HepG2 (cell line): Measurements from ENCODE around the gene SCUBE1. TPM values are rescaled to one million over a fixed set of nuclear protein-coding genes. Genes with fewer than 3 reads are reported as not detected.

Source experiments
- ATRX ChIP-seq: sonication (generic); formaldehyde crosslinking; IDR thresholded peaks from 2 replicates; pipeline ENCODE4 v1.4.0; 2020; ENCODE audit warnings: missing genetic modification reagents, borderline replicate concordance
- KDM1A ChIP-seq: IDR thresholded peaks from 2 replicates; pipeline ENCODE4 v1.6.1; 2016; ENCODE audit warnings: missing compliant biosample characterization
- MEF2D ChIP-seq: sonication (generic); formaldehyde crosslinking; IDR thresholded peaks from 2 replicates; pipeline ENCODE4 v1.5.1; 2020; ENCODE audit warnings: mild to moderate bottlenecking, missing genetic modification reagents
- POGZ ChIP-seq: sonication (generic); formaldehyde crosslinking; IDR thresholded peaks from 2 replicates; pipeline ENCODE4 v1.4.0; 2020; ENCODE audit warnings: mild to moderate bottlenecking, missing genetic modification reagents
- RAD51 ChIP-seq: fragments of 450-650 bp; IDR thresholded peaks from 2 replicates; pipeline ENCODE4 v1.6.1; 2016; ENCODE audit warnings: borderline replicate concordance
- SMAD1 ChIP-seq: sonication (generic); formaldehyde crosslinking; IDR thresholded peaks from 2 replicates; pipeline ENCODE4 v1.4.0; 2020; ENCODE audit warnings: missing genetic modification reagents, low read depth, mild to moderate bottlenecking, borderline replicate concordance
- ZBTB38 ChIP-seq: sonication (generic); formaldehyde crosslinking; IDR thresholded peaks from 2 replicates; pipeline ENCODE4 v1.5.1; 2020; ENCODE audit warnings: mild to moderate bottlenecking, missing genetic modification reagents
- ZBTB7A ChIP-seq: sonication (generic); formaldehyde crosslinking; IDR thresholded peaks from 2 replicates; pipeline ENCODE4 v1.8.0; 2022; ENCODE audit warnings: mild to moderate bottlenecking, missing genetic modification reagents
- ZBTB7B ChIP-seq: sonication (generic); formaldehyde crosslinking; IDR thresholded peaks from 2 replicates; pipeline ENCODE4 v1.4.0; 2020; ENCODE audit warnings: missing genetic modification reagents
- ZFP62 ChIP-seq: sonication (generic); formaldehyde crosslinking; IDR thresholded peaks from 2 replicates; pipeline ENCODE4 v1.4.0; 2020; ENCODE audit warnings: missing genetic modification reagents
- ZFYVE20 ChIP-seq: sonication (generic); formaldehyde crosslinking; IDR thresholded peaks from 2 replicates; pipeline ENCODE4 v1.8.0; 2023; ENCODE audit warnings: low read depth, mild to moderate bottlenecking, moderate library complexity, missing genetic modification reagents, borderline replicate concordance
- ZNF143 ChIP-seq: sonication (generic); formaldehyde crosslinking; IDR thresholded peaks from 2 replicates; pipeline ENCODE4 v1.4.0; 2020; ENCODE audit warnings: missing genetic modification reagents
- ZNF569 ChIP-seq: sonication (generic); formaldehyde crosslinking; IDR thresholded peaks from 2 replicates; pipeline ENCODE4 v1.5.0; 2020; ENCODE audit warnings: mild to moderate bottlenecking, missing genetic modification reagents, moderate library complexity, borderline replicate concordance
- ZNF672 ChIP-seq: sonication (generic); formaldehyde crosslinking; IDR thresholded peaks from 2 replicates; pipeline ENCODE4 v1.8.1; 2022; ENCODE audit warnings: missing genetic modification reagents
- polyA plus RNA-seq, 8 experiments: library from polyadenylated mRNA; depleted of rRNA in 3 of 8; stranded (reverse) in 7 of 8; unstranded in 1 of 8; fragments of >200 nt; fragmentation: Illumina TruSeq in 4 of 8; extraction: Trizol in 4 of 8; gene quantifications; 2 replicates each; pipeline versions ENCODE4 v1.2.1 to v1.2.3, GENCODE V29; 2011 to 2016; ENCODE audit warnings: low read depth in 4 of 8, missing spikeins in 1 of 8, mixed read lengths in 1 of 8; ENCODE audit not compliant: insufficient read depth in 1 of 8
- total RNA-seq, 5 experiments: library from RNA; depleted of rRNA; stranded (reverse); fragments of >200 nt; fragmentation: Illumina TruSeq; extraction: Trizol; gene quantifications; 2 replicates each; pipeline ENCODE4 v1.2.3, GENCODE V29; 2016; ENCODE audit warnings: low read depth in 1 of 5
- TF ChIP-seq, protein P1 (sequence below): sonication (generic); formaldehyde crosslinking; IDR thresholded peaks from 2 replicates; pipeline ENCODE4 v1.4.0; 2020; ENCODE audit warnings: missing genetic modification reagents
- TF ChIP-seq, protein P2 (sequence below): sonication (generic); formaldehyde crosslinking; IDR thresholded peaks from 2 replicates; pipeline ENCODE4 v1.4.0; 2020; ENCODE audit warnings: mild to moderate bottlenecking, missing genetic modification reagents
- TF ChIP-seq, protein P3 (sequence below): sonication (generic); formaldehyde crosslinking; conservative IDR thresholded peaks from 2 replicates; pipeline ENCODE4 v1.4.0; 2020; ENCODE audit warnings: mild to moderate bottlenecking, missing genetic modification reagents, moderate library complexity
- TF ChIP-seq, protein P4 (sequence below): sonication (generic); formaldehyde crosslinking; IDR thresholded peaks from 2 replicates; pipeline ENCODE4 v1.5.0; 2020; ENCODE audit warnings: missing genetic modification reagents

SCUBE1 gene
- total and polyA plus RNA-seq, 2 of the 13 experiments (the other 11 are each of a cell fraction or from before 2014, with no cell fraction given): under 0.01 to 0.05 TPM

DNA sequence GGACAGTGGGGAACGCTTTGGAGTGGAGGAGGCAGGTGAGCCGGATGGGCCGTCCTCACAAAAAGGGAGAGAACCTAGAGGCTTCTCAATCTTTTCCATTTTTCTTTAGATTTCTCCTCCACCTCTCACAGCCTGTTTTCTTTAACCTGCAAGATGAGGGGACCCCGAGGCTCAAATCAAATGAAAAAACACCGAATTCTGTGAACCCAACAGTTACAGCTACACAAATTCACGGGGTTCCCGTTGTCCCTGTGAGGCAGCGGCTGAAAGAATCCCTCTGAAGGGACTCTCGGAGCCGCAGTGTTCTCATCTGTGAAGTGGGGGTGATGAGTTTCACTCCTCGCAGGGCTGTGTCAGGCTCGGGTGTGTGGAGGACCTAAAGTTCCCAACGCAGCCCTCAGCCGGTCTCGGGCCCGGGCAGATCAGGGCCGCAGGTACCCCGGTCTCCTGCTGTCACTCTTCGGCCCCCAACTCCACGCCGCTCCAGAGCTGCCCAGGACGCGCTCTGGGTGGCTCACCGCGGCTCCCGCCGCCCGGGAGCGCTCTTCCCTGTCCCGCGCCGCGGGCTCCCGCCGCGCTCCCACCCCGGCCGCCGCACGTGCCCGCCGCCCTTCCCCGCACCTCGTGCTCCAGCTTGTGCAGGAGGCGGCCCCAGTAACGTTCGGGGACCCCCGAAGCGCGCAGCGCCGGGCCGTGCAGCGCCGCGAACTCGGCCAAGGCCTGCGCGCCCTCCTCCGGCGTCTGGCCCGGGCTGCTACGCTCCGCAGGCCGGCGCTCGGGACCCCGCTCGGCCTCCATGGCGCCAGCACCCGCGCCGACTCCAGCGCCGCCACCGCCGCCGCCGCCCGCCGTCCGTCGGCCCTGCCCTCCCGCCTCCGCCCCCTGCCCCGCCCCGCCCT lies 156.7 kb downstream of the SCUBE1 start, which contains the start of gene TTLL12 (continued):
- TF ChIP-seq POGZ (CRISPR knock-in tag) (no peak), MEF2D (no peak), ZNF672 (no peak), ZFYVE20 (CRISPR knock-in tag) (peak; percentile 77; the same call in 1 of the 2 replicates), ZBTB38 (CRISPR knock-in tag) (no peak), KDM1A (CRISPR knock-in tag) (no peak), ATRX (no peak), RAD51 (no peak), ZNF569 (no peak), ZNF143 (no peak), ZFP62 (CRISPR knock-in tag) (no peak), SMAD1 (CRISPR knock-in tag) (no peak), ZBTB7A (CRISPR knock-in tag) (no peak), ZBTB7B (CRISPR knock-in tag) (no peak)
- TF ChIP-seq, protein P1, sequence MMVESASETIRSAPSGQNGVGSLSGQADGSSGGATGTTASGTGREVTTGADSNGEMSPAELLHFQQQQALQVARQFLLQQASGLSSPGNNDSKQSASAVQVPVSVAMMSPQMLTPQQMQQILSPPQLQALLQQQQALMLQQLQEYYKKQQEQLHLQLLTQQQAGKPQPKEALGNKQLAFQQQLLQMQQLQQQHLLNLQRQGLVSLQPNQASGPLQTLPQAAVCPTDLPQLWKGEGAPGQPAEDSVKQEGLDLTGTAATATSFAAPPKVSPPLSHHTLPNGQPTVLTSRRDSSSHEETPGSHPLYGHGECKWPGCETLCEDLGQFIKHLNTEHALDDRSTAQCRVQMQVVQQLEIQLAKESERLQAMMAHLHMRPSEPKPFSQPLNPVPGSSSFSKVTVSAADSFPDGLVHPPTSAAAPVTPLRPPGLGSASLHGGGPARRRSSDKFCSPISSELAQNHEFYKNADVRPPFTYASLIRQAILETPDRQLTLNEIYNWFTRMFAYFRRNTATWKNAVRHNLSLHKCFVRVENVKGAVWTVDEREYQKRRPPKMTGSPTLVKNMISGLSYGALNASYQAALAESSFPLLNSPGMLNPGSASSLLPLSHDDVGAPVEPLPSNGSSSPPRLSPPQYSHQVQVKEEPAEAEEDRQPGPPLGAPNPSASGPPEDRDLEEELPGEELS: no peak
- TF ChIP-seq, protein P2, sequence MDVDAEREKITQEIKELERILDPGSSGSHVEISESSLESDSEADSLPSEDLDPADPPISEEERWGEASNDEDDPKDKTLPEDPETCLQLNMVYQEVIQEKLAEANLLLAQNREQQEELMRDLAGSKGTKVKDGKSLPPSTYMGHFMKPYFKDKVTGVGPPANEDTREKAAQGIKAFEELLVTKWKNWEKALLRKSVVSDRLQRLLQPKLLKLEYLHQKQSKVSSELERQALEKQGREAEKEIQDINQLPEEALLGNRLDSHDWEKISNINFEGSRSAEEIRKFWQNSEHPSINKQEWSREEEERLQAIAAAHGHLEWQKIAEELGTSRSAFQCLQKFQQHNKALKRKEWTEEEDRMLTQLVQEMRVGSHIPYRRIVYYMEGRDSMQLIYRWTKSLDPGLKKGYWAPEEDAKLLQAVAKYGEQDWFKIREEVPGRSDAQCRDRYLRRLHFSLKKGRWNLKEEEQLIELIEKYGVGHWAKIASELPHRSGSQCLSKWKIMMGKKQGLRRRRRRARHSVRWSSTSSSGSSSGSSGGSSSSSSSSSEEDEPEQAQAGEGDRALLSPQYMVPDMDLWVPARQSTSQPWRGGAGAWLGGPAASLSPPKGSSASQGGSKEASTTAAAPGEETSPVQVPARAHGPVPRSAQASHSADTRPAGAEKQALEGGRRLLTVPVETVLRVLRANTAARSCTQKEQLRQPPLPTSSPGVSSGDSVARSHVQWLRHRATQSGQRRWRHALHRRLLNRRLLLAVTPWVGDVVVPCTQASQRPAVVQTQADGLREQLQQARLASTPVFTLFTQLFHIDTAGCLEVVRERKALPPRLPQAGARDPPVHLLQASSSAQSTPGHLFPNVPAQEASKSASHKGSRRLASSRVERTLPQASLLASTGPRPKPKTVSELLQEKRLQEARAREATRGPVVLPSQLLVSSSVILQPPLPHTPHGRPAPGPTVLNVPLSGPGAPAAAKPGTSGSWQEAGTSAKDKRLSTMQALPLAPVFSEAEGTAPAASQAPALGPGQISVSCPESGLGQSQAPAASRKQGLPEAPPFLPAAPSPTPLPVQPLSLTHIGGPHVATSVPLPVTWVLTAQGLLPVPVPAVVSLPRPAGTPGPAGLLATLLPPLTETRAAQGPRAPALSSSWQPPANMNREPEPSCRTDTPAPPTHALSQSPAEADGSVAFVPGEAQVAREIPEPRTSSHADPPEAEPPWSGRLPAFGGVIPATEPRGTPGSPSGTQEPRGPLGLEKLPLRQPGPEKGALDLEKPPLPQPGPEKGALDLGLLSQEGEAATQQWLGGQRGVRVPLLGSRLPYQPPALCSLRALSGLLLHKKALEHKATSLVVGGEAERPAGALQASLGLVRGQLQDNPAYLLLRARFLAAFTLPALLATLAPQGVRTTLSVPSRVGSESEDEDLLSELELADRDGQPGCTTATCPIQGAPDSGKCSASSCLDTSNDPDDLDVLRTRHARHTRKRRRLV (CRISPR knock-in tag): no peak
- TF ChIP-seq, protein P3, sequence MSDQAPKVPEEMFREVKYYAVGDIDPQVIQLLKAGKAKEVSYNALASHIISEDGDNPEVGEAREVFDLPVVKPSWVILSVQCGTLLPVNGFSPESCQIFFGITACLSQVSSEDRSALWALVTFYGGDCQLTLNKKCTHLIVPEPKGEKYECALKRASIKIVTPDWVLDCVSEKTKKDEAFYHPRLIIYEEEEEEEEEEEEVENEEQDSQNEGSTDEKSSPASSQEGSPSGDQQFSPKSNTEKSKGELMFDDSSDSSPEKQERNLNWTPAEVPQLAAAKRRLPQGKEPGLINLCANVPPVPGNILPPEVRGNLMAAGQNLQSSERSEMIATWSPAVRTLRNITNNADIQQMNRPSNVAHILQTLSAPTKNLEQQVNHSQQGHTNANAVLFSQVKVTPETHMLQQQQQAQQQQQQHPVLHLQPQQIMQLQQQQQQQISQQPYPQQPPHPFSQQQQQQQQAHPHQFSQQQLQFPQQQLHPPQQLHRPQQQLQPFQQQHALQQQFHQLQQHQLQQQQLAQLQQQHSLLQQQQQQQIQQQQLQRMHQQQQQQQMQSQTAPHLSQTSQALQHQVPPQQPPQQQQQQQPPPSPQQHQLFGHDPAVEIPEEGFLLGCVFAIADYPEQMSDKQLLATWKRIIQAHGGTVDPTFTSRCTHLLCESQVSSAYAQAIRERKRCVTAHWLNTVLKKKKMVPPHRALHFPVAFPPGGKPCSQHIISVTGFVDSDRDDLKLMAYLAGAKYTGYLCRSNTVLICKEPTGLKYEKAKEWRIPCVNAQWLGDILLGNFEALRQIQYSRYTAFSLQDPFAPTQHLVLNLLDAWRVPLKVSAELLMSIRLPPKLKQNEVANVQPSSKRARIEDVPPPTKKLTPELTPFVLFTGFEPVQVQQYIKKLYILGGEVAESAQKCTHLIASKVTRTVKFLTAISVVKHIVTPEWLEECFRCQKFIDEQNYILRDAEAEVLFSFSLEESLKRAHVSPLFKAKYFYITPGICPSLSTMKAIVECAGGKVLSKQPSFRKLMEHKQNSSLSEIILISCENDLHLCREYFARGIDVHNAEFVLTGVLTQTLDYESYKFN (CRISPR knock-in tag): no peak
- TF ChIP-seq, protein P4, sequence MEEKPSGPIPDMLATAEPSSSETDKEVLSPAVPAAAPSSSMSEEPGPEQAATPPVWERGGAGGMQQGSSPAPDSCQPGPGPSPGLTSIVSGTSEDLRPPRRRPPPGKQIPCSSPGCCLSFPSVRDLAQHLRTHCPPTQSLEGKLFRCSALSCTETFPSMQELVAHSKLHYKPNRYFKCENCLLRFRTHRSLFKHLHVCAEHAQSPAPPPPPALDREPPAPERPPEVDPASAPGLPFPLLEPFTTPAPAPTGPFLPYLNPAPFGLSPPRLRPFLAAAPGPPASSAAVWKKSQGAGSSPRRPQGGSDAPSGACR (CRISPR knock-in tag): no peak
